ENCODE results near the gene UBLCP1.

The UBLCP1 gene

GRCh38 chr5:159333545-159333925, 70.4 kb downstream of the UBLCP1 start:
- DNase-seq (ENCODE audit: low read depth, low spot score) = no peak
- H3K4me3 ChIP-seq (ENCODE audit: low read length) = no peak overlapping the region

All from Jurkat, Clone E6-1 (cell line).